Stimulated activated CD4-positive, alpha-beta T cell treated with anti-CD3 and anti-CD28 coated beads, Interleukin-12 subunit alpha, Interleukin-12 subunit beta, amount 100 ng/mL, for 4 hours (primary cell): ENCODE measurements around the gene PAPPA.

Experiments used
- DNase-seq: peaks from one replicate; pipeline ENCODE4 v3.0.0-alpha.2; 2020

The PAPPA gene

GRCh38 chr9:116355153-116355921, 201.7 kb downstream of the PAPPA start:
- DNase-seq, result no peak

- DNase-seq, result no peak
Measured at GRCh38 chr9:116358251-116358650, 204.7 kb downstream of the PAPPA start.

GRCh38 chr9:116360016-116360415, 206.4 kb downstream of the PAPPA start:
- no peak for DNase-seq

- DNase-seq, result no peak
Measured at GRCh38 chr9:116360989-116361388, 207.4 kb downstream of the PAPPA start.

- DNase-seq, result no peak
Measured at GRCh38 chr9:116361547-116361946, 208.0 kb downstream of the PAPPA start.

GRCh38 chr9:116362493-116362892, 208.9 kb downstream of the PAPPA start:
- no peak for DNase-seq

- DNase-seq, result no peak
Measured at GRCh38 chr9:116365056-116365471, 211.5 kb downstream of the PAPPA start.

- DNase-seq, result no peak
Measured at GRCh38 chr9:116366241-116366640, 212.7 kb downstream of the PAPPA start.

- no peak for DNase-seq
Measured at GRCh38 chr9:116368680-116369079, 215.1 kb downstream of the PAPPA start.

- DNase-seq, result no peak
Measured at GRCh38 chr9:116369706-116370105, 216.1 kb downstream of the PAPPA start.

GRCh38 chr9:116370556-116370955, 217.0 kb downstream of the PAPPA start:
- DNase-seq, result no peak

GRCh38 chr9:116372081-116372673, 218.6 kb downstream of the PAPPA start:
- DNase-seq, result no peak

- DNase-seq, result no peak
Measured at GRCh38 chr9:116372786-116373185, 219.2 kb downstream of the PAPPA start.

- DNase-seq, result no peak
Measured at GRCh38 chr9:116377179-116377798, 223.7 kb downstream of the PAPPA start.

- no peak for DNase-seq
Measured at GRCh38 chr9:116378873-116379272, 225.3 kb downstream of the PAPPA start.

GRCh38 chr9:116379821-116380220, 226.2 kb downstream of the PAPPA start:
- no peak for DNase-seq

- no peak for DNase-seq
Measured at GRCh38 chr9:116380496-116380995, 227.0 kb downstream of the PAPPA start.

GRCh38 chr9:116381350-116381749, 227.8 kb downstream of the PAPPA start:
- DNase-seq, result no peak

- DNase-seq, result no peak
Measured at GRCh38 chr9:116382053-116382452, 228.5 kb downstream of the PAPPA start.

- no peak for DNase-seq
Measured at GRCh38 chr9:116383133-116383532, 229.5 kb downstream of the PAPPA start.

GRCh38 chr9:116383936-116384335, 230.3 kb downstream of the PAPPA start:
- no peak for DNase-seq

GRCh38 chr9:116387934-116388698, 234.5 kb downstream of the PAPPA start:
- DNase-seq, result no peak
